ELR (cell line): ENCODE measurements around the gene BRSK2.
"Not testable (repeated sequence)": the region's sequence is repeated elsewhere in the genome, so short reads cannot be mapped to it uniquely, and the experiment has no call there.

ENCODE experiments used
- DNase-seq: peaks from one replicate; pipeline ENCODE4 v3.0.0-alpha.2; 2015; ENCODE audit warnings: low read depth

The BRSK2 gene

GRCh38 chr11:1409852-1410125 lies 20.1 kb downstream of the BRSK2 start:
- DNase-seq, result not testable (repeated sequence)

- DNase-seq, result no peak
These were observed 20.9 kb downstream of the BRSK2 start for GRCh38 chr11:1410366-1411291.

DNA sequence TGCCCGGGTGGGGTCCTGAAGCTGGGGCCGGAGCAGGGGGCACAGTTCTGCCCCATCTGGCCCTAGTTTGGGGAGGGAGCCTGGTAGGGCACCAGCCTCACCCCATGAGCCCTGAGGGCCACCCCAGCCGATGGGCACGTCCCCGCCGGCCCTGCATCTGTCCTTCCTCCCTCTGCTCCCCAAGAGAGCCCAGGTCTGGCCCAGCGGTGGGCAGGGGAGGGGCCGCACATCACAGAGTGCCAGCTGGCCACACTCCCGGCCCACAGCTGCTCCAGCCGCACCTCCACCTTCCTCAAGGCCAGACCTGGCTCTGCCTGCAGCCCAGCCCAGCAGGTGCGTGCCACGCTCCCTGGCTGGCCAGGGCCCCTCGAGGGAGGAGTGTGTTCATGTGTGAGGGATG lies 21.6 kb downstream of the BRSK2 start:
- DNase-seq, result no peak

GRCh38 chr11:1411739-1412138 lies 22.0 kb downstream of the BRSK2 start:
- not testable (repeated sequence) for DNase-seq

DNA sequence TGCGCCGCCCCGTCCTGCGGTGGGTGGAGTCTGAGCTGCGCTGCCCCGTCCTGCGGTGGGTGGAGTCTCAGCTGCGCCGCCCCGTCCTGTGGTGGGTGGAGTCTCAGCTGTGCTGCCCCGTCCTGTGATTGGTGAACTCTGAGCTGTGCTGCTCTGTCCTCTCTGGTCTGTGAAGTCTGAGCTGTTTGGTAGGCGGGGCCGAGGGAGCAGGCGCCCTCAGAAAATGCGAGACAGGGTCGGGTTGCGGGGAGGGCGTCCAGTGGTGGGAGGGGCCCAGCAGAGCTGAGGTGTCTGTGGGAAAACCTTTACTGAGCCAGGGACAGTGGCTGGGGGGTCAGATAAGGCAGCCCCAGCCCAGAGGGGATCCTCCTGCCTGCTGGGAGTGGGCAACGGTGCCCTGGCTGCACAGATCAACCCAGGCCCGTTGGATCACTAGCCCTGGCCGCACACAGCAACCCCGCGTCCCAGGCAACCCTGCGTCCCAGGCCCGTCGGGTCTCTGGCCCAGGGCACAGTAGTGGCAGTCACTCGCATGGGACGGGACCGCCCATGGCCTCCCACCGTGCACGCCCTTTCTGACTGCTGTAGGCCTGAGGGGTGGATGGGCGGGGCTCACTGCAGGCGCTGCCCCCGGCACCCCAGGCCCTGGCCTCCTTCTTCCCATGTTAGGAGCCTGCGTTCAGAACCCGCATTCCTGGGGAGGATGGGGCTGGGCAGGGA lies 22.8 kb downstream of the BRSK2 start:
- DNase-seq, result no peak

- no peak for DNase-seq
These were observed 24.9 kb downstream of the BRSK2 start for GRCh38 chr11:1414650-1415049.

DNA sequence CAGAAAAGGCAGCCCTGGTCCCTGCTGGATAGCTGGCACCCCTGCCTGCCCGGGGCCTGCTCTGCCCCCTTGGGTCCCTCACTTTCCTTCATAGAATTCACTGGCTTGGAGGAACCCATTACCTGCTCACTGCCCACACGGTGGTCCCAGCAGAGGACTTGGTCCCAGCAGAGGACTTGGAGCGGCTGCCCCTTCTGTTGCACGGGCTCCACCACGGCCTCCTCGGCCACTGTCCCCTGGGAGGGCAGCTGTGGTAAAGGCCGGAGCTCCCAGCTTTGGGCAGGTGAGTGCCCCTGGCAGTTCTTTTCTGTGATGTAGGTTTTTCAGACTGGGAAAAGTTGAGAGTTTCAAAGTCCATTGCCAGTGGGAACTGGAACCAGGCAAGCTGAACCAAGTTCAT lies 25.9 kb downstream of the BRSK2 start:
- DNase-seq, result no peak

- DNase-seq, result not testable (repeated sequence)
These were observed 28.6 kb downstream of the BRSK2 start for GRCh38 chr11:1418192-1418795.

GRCh38 chr11:1419811-1420210 lies 30.1 kb downstream of the BRSK2 start:
- no peak for DNase-seq

DNA sequence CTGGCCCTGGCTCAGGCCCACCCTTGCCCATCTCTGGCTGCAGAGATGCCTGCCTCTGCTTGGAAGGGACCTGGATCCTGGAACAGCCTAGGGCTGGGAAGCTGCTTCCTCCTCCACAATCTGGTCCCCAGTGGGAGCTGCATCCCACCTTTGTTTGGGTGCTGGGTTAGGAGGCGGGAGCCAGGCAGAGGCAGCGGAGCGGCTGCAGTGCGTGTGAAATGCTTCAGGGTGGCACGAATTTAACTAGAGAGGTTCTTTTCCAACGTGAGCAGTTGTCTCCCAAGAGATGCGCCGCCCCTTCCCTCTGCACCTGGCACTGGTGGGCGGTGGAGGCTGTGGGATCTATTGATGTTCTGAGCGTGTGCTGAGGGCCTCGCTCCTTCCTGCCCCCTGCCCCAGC lies 31.6 kb downstream of the BRSK2 start:
- DNase-seq, result no peak

- peak; percentile 7 for DNase-seq
These were observed 32.7 kb downstream of the BRSK2 start for GRCh38 chr11:1422481-1422880.

DNA sequence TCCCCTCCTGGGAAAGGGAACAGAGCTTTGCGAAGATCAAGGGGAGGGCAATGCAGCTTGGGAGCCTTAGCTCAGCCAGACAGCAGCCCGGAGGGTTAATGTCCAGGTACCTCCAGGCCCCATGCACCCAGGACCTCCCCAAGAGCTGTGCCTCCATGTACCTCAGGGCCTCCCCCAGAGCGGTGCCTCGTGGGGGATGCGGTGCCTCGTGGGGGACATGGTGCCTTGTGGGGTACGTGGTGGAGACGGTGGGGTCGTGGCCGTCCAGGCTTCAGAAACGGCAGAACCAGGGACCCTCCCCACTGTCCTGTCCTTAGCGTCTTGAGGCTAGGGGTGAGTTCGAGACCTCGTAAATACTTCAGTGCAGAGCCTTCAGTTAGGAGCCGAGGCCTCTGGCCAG lies 33.2 kb downstream of the BRSK2 start:
- no peak for DNase-seq

DNA sequence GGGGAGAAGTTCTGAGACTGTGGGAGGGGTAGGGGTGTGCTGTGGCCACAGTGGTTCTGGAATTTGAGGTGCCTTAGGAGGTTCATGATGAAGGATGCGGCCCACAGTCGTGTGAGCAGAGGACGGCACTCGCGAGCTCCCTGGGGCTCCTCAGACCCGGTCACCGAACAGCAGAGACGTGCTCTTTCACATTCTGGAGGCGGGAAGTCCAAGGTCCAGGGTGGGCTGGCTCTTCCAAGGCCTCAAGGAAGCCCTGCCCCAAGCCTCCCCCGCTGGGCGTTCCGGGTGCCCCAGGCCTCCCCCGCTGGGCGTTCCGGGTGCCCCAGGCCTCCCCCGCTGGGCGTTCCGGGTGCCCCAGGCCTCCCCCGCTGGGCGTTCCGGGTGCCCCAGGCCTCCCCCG lies 33.7 kb downstream of the BRSK2 start:
- DNase-seq, result not testable (repeated sequence)

DNA sequence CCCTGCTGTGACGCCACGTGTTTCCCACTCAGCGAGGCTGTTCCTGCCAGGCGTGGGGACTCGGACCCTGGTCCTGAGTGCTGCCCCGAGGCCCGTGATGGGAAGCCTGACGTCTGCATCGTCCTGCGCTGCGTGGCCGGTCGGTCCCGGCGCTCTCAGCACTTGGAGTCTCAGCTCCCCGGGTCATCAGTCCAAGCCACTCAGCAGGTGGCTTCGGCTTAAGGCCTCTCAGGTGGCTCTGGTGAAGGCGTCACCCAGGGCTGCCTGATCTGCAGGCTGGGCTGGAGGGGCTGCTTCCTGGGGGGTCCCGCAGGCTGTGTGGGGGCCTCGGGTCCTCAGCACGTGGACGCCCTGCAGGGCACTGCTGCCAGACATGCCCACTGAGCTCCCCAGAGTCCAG lies 35.3 kb downstream of the BRSK2 start:
- DNase-seq, result no peak

DNA sequence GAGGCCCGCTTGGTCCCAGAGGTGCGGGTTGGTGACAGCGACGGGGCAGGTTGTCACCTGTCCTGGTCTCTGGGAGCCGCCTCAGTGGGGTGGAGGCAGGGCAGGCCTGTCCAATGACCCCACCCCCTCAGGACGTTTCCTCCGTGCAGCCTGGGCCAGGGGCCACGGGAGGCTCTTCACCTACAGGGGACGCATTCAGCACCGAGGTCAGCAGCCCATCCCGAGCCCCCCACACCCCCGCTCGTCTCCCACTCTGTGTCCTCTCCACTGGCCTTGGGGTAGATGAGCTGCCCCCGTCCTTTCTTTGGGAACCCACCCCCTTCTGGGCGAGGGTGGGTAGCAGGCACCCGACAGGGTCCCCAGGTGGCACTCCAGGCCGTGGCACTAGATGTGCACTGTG lies 35.7 kb downstream of the BRSK2 start:
- DNase-seq, result no peak

DNA sequence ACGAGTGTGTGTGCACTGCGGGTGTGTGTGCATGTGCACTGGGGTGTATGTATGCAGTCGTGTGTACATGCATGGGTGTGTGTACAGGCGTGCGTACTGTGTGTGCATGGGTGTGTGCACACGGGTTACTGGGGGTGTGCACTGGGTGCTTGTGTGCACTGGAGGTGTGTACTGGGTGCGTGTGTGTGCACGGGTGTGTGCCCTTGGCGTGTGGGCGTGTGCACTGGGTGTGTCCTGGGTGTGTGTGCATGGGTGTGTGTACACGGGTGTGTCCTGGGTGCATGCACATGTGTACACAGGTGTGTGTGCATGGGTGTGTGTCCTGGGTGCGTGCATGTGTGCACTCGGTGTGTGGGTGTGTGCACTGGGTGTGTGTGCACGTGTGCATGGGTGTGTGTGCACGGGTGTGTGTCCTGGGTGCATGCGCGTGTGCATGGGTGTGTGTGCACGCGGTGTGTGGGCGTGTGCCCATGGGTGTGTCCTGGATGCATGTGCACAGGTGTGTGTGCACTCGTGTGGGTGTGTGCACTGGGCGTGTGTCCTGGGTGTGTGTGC lies 39.1 kb downstream of the BRSK2 start:
- DNase-seq, result no peak

DNA sequence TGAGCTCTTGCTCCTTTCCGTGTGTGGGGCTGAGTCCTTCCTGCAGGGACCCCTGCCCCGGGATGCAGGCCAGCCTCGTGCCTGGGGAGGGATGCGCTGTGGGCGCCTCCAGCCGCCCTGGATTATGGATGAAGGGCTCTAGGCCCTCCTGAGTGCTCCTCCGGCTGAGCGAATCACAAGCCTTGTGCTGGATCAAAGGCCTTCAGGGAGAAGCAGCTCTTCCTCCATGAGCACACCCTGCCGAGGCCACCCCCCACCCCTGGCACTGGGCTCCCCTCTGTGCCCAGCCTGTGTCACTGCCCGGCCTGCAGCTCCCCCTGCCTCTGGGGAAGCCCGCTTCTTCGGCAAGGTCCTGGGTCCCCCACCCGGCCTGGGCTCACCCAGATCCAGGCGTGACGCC lies 43.8 kb downstream of the BRSK2 start:
- DNase-seq, result no peak

DNA sequence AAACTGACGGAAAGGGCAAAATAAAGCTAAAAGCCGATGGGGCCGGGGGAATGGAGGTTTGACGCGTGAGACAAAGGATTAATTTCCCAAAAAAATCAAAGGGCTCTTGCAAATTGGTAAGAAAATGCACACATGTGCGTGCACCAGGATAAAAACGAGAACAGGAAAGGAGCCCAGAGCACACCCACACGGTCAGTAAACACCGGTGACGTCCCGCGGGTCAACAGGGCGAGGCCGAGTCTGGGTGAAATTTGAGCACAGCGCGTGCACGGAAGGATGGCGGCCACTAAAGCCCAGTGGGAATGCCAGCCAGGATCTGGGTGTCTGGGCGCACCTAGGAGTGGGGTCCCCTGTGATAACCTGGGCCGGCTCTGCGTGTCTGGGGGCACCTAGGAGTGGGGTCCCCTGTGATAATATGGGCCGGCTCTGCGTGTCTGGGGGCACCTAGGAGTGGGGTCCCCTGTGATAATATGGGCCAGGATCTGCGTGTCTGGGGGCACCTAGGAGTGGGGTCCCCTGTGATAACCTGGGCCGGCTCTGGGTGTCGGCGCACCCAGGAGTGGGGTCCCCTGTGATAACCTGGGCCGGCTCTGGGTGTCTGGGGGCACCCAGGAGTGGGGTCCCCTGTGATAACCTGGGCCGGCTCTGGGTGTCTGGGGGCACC lies 44.4 kb downstream of the BRSK2 start:
- DNase-seq, result no peak

GRCh38 chr11:1435479-1435819 lies 45.7 kb downstream of the BRSK2 start:
- not testable (repeated sequence) for DNase-seq

GRCh38 chr11:1435820-1436467 lies 46.2 kb downstream of the BRSK2 start:
- no peak for DNase-seq

- no peak for DNase-seq
These were observed 46.8 kb downstream of the BRSK2 start for GRCh38 chr11:1436468-1437039.

DNA sequence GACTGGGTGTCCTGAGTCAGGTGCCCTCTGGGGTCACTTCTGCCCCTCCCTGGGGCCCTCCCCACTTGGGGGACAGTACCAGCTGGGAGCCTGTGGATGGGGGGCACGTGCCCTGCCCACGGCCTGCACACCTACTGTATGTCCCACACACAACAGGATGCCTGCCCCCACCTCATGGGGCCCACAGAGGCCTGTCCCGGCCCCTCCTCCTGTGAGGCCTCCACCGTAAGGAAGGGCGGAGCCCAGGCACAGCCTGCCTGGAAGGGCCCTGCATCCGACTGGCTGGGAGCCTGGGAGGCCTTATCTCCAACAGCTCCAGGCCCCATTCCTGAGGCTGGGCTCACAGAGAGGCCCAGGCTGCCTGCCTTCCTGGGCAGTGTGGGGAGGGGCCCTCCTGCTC lies 47.8 kb downstream of the BRSK2 start:
- peak; percentile 32 for DNase-seq
